Measurements from ENCODE around the gene RERE.
A peak's percentile ranks its signal among the peaks of the same experiment; 100 is the strongest.
"Not testable (repeated sequence)": the region's sequence is repeated elsewhere in the genome, so short reads cannot be mapped to it uniquely, and the experiment has no call there.

Gene RERE

GRCh38 chr1:8841395-8841794 lies 24.0 kb upstream of the RERE start:
- DNase-seq, result no peak

- DNase-seq, result no peak
These were observed 22.6 kb upstream of the RERE start for GRCh38 chr1:8839990-8840389.

- no peak for DNase-seq
These were observed 18.7 kb upstream of the RERE start for GRCh38 chr1:8835941-8836643.

- no peak for DNase-seq
These were observed 13.9 kb upstream of the RERE start for GRCh38 chr1:8831340-8831739.

- DNase-seq, result not testable (repeated sequence)
These were observed 13.3 kb upstream of the RERE start for GRCh38 chr1:8830732-8831131.

GRCh38 chr1:8825985-8826481 lies 8.6 kb upstream of the RERE start:
- no peak for DNase-seq

- DNase-seq, result no peak
These were observed 5.8 kb upstream of the RERE start for GRCh38 chr1:8823295-8823664.

- no peak for DNase-seq
These were observed 5.2 kb upstream of the RERE start for GRCh38 chr1:8822373-8823294.

- no peak for DNase-seq
These were observed 3.6 kb upstream of the RERE start for GRCh38 chr1:8821084-8821483.

- DNase-seq, result not testable (repeated sequence)
These were observed 1.3 kb upstream of the RERE start for GRCh38 chr1:8818789-8819188.

GRCh38 chr1:8818325-8818775 lies 910 bp upstream of the RERE start:
- DNase-seq, result no peak

- peak; percentile 19 for DNase-seq
These were observed 519 bp downstream of the RERE start for GRCh38 chr1:8816831-8817411.

GRCh38 chr1:8816264-8816663 lies 1.2 kb downstream of the RERE start:
- DNase-seq, result no peak

GRCh38 chr1:8815582-8816151 lies 1.8 kb downstream of the RERE start:
- DNase-seq, result no peak

- DNase-seq, result no peak
These were observed 2.6 kb downstream of the RERE start for GRCh38 chr1:8814865-8815264.

- DNase-seq, result no peak
These were observed 3.4 kb downstream of the RERE start for GRCh38 chr1:8813991-8814390.

- DNase-seq, result no peak
These were observed 4.2 kb downstream of the RERE start for GRCh38 chr1:8813016-8813763.

GRCh38 chr1:8812081-8812480 lies 5.4 kb downstream of the RERE start:
- DNase-seq, result no peak

- DNase-seq, result no peak
These were observed 6.5 kb downstream of the RERE start for GRCh38 chr1:8810987-8811386.

GRCh38 chr1:8809342-8809736 lies 8.1 kb downstream of the RERE start:
- DNase-seq, result no peak

- DNase-seq, result no peak
These were observed 10.4 kb downstream of the RERE start for GRCh38 chr1:8807004-8807403.

- no peak for DNase-seq
These were observed 17.0 kb downstream of the RERE start for GRCh38 chr1:8800416-8800815.

- DNase-seq, result no peak
These were observed 20.2 kb downstream of the RERE start for GRCh38 chr1:8797216-8797615.
